BLaER1 treated with 17β-estradiol and CSF1 and Interleukin-3, amounts not matched to agents 10 nM and 100 nM (cell line): ENCODE data around the gene LOC128125822.
A peak's percentile ranks its signal among the peaks of the same experiment; 100 is the strongest.

Experiments used
- H3K27ac ChIP-seq, 11 experiments: shearing (Covaris generic); formaldehyde crosslinking; 2 replicates each; pipeline ENCODE4 v1.8.1; 2022
- H3K27me3 ChIP-seq, 11 experiments: shearing (Covaris generic); formaldehyde crosslinking; 2 replicates each; pipeline ENCODE4 v1.8.1; 2022
- H3K36me3 ChIP-seq, 11 experiments: shearing (Covaris generic); formaldehyde crosslinking; 2 replicates each; pipeline ENCODE4 v1.8.1; 2022
- H3K4me1 ChIP-seq, 10 experiments: shearing (Covaris generic); formaldehyde crosslinking; 2 replicates each; pipeline ENCODE4 v1.8.1; 2022
- H3K4me2 ChIP-seq, 11 experiments: shearing (Covaris generic); formaldehyde crosslinking; 2 replicates each; pipeline ENCODE4 v1.8.1; 2022
- H3K4me3 ChIP-seq, 10 experiments: shearing (Covaris generic); formaldehyde crosslinking; 2 replicates each; pipeline ENCODE4 v1.8.1; 2022
- H3K9ac ChIP-seq, 11 experiments: shearing (Covaris generic); formaldehyde crosslinking; 2 replicates each; pipeline ENCODE4 v1.8.1; 2022
- H3K9me3 ChIP-seq, 11 experiments: shearing (Covaris generic); formaldehyde crosslinking; replicated peaks in 1 of 11; 2 replicates each; pipeline ENCODE4 v1.8.1; 2022
- H4K20me1 ChIP-seq, 11 experiments: shearing (Covaris generic); formaldehyde crosslinking; 2 replicates each; pipeline ENCODE4 v1.8.1; 2022
- Cebpa-rat ChIP-seq, 11 experiments: shearing (Covaris generic); IDR thresholded peaks; 2 replicates each; pipeline ENCODE4 v1.8.1; 2022

LOC128125822 gene

DNA sequence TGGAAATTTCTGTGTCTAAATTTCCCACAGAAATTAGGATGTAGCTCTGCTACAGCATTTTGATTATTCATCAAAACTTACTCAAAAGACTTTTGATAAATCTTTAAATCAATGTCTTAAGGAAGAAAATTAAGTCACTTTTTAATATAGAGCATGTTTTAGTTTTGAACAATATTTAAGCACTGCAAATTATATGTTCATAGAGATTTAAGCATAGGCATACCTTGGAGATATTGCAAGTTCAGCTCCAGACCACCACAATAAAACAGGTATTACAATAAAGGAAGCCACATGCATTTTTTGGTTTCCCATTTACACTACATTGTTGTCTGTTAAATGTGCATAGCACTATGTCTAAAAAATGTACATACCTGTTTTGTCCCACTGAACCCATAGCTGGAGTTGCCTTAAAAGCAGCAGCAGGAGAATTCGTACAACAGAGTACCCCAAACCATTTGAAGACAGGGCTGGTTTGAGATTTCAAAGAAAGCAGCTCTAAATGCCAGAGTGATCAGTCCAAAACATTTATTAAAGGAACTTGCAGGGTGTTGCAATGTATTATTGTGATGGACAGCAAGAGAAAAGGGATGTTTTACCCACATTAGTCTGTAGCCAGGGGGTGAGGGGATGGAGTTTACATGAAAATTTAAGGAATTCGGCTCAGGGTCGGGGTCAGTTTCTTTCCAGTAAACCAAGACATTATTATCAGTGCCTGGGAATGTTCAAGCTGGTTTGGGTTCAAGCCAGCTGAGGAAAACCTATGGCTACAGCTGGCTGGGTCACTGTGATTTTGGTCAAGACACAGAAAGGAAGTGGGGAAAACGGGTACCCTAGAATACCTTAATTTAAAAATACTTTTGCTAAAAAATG is 6.3 kb upstream of the LOC128125822 start:
- TF ChIP-seq Cebpa-rat (IDR thresholded peaks at IDR 0.05): no peak
- no peak overlapping the region for H3K4me2 ChIP-seq

GRCh38 chr6:63567966-63568365 is 4.3 kb upstream of the LOC128125822 start:
- H3K27me3 ChIP-seq: no peaks in the 10 kb centered on the region
- H3K9ac ChIP-seq: no peak overlapping the region
- peaks cover 0 to 5% (median 0%) of the 10 kb centered on the region in 11 experiments; a peak in 4 of 22 replicates for H4K20me1 ChIP-seq
- peaks cover 6 to 16% (median 14%) of the 10 kb centered on the region in 10 experiments; a peak in 19 of 20 replicates for H3K4me1 ChIP-seq
- TF ChIP-seq Cebpa-rat (IDR thresholded peaks at IDR 0.05): no peak
- no peak overlapping the region for H3K4me3 ChIP-seq
- no peak overlapping the region for H3K27ac ChIP-seq
- no peak overlapping the region for H3K4me2 ChIP-seq
- no peaks in the 10 kb centered on the region for H3K36me3 ChIP-seq
- H3K9me3 ChIP-seq: peaks cover 0 to 19% (median 11%) of the 10 kb centered on the region in 11 experiments; a peak in 17 of 22 replicates

More for the DNA sequence above, 6.3 kb upstream of the LOC128125822 start:
- no peaks in the 10 kb centered on the region for H3K36me3 ChIP-seq
- no peak overlapping the region for H3K9ac ChIP-seq
- H4K20me1 ChIP-seq: no peaks in the 10 kb centered on the region
- no peaks in the 10 kb centered on the region for H3K27me3 ChIP-seq
- no peak overlapping the region for H3K27ac ChIP-seq
- H3K9me3 ChIP-seq: peaks cover 0 to 19% (median 11%) of the 10 kb centered on the region in 11 experiments; a peak in 17 of 22 replicates
- no peak overlapping the region for H3K4me3 ChIP-seq
- H3K4me1 ChIP-seq: peaks cover 0 to 7% (median 5%) of the 10 kb centered on the region in 10 experiments; a peak in 10 of 20 replicates

DNA sequence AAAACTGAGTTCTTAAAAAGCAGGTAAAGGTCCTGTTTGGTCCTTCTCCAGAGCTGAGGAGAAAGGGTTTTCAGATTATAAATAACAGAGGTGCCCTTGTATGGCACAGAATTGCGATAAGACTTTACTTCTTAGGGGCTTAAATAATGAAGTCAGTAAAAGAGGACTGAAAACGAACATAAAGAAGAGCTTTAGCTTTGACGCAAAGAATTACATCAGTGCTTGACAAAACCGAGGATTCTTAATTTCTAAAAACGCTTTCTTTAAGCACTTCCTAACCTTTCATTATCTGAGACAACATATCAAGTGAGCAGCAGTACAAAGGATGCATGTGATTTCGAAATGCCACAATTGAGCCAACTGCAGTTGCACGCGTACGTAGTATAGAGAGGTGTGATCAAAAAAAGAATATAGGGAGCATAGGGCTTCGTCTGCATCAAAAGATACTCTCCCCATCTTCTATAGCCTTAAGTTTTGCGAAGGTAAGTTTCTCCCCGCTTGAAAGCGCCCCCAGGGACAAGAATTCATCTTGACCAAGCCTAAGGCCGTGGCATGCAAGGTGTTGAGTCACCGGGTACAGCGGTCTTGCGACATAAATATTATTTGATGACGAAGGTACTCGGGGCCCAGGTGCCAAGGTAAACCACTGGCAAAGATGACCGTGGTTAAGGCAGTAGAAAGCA is 778 bp upstream of the LOC128125822 start:
- H3K4me3 ChIP-seq: peak overlapping the region; percentile 88 to 100 (median 98)
- H3K27me3 ChIP-seq: no peaks in the 10 kb centered on the region
- H3K9me3 ChIP-seq: peaks cover 0 to 16% (median 15%) of the 10 kb centered on the region in 11 experiments; a peak in 18 of 22 replicates
- TF ChIP-seq Cebpa-rat (IDR thresholded peaks at IDR 0.05): peak in 7 of 11 experiments; percentile 32 to 85 (median 60); a peak in 12 of 22 replicates
- H3K4me2 ChIP-seq: peak overlapping the region; percentile 72 to 95 (median 88)
- H3K36me3 ChIP-seq: peaks cover 4 to 16% (median 5%) of the 10 kb centered on the region in 11 experiments; a peak in 21 of 22 replicates
- peak overlapping the region; percentile 64 to 100 (median 99); a peak in 21 of 22 replicates for H3K27ac ChIP-seq
- peaks cover 9 to 30% (median 23%) of the 10 kb centered on the region in 10 experiments for H3K4me1 ChIP-seq
- peak overlapping the region; percentile 73 to 100 (median 100) for H3K9ac ChIP-seq
- peaks cover 18 to 40% (median 28%) of the 10 kb centered on the region in 11 experiments; a peak in 21 of 22 replicates for H4K20me1 ChIP-seq

GRCh38 chr6:63572747-63573075 is 431 bp downstream of the LOC128125822 start:
- H3K9me3 ChIP-seq: peaks cover 0 to 9% (median 4%) of the 10 kb centered on the region in 11 experiments; a peak in 16 of 22 replicates
- H3K27ac ChIP-seq: peak overlapping the region; percentile 98 to 100 (median 99)
- peaks cover 28 to 52% (median 40%) of the 10 kb centered on the region in 11 experiments; a peak in 21 of 22 replicates for H4K20me1 ChIP-seq
- peak overlapping the region; percentile 98 to 100 (median 100) for H3K9ac ChIP-seq
- no peak for TF ChIP-seq Cebpa-rat (IDR thresholded peaks at IDR 0.05)
- peak overlapping the region; percentile 88 to 100 (median 98) for H3K4me3 ChIP-seq
- H3K27me3 ChIP-seq: no peaks in the 10 kb centered on the region
- H3K36me3 ChIP-seq: peaks cover 16 to 28% (median 17%) of the 10 kb centered on the region in 11 experiments
- peaks cover 9 to 37% (median 24%) of the 10 kb centered on the region in 10 experiments for H3K4me1 ChIP-seq
- H3K4me2 ChIP-seq: peak overlapping the region; percentile 8 to 90 (median 83); a peak in 18 of 22 replicates

GRCh38 chr6:63573076-63573898 is 1.0 kb downstream of the LOC128125822 start:
- no peaks in the 10 kb centered on the region for H3K27me3 ChIP-seq
- peak overlapping the region; percentile 66 to 90 (median 83) for H3K4me2 ChIP-seq
- peak overlapping the region; percentile 98 to 100 (median 99) for H3K27ac ChIP-seq
- peaks cover 0 to 6% (median 0%) of the 10 kb centered on the region in 11 experiments; a peak in 7 of 22 replicates for H3K9me3 ChIP-seq
- H4K20me1 ChIP-seq: peaks cover 30 to 57% (median 46%) of the 10 kb centered on the region in 11 experiments; a peak in 21 of 22 replicates
- H3K9ac ChIP-seq: peak overlapping the region; percentile 98 to 100 (median 100)
- no peak for TF ChIP-seq Cebpa-rat (IDR thresholded peaks at IDR 0.05)
- H3K4me1 ChIP-seq: peaks cover 9 to 37% (median 24%) of the 10 kb centered on the region in 10 experiments
- H3K4me3 ChIP-seq: peak overlapping the region; percentile 88 to 100 (median 98)
- peaks cover 22 to 34% (median 23%) of the 10 kb centered on the region in 11 experiments for H3K36me3 ChIP-seq

- Histone ChIP-seq H3K36me3 (peaks cover 29 to 41% (median 30%) of the 10 kb centered on the region in 11 experiments), H3K27ac (peak overlapping the region; percentile 98 to 100 (median 99)), H3K27me3 (no peaks in the 10 kb centered on the region), H3K9me3 (peaks cover 0 to 6% (median 0%) of the 10 kb centered on the region in 11 experiments; a peak in 7 of 22 replicates), H3K4me1 (peaks cover 9 to 37% (median 24%) of the 10 kb centered on the region in 10 experiments), H3K9ac (peak overlapping the region; percentile 98 to 100 (median 100)), H4K20me1 (peaks cover 30 to 61% (median 53%) of the 10 kb centered on the region in 11 experiments; a peak in 21 of 22 replicates), H3K4me2 (peak overlapping the region; percentile 66 to 90 (median 83)), H3K4me3 (peak overlapping the region; percentile 88 to 100 (median 98))
- no peak for TF ChIP-seq Cebpa-rat (IDR thresholded peaks at IDR 0.05)
Observed at GRCh38 chr6:63573899-63574553, 1.7 kb downstream of the LOC128125822 start.

GRCh38 chr6:63574554-63574900 is 2.2 kb downstream of the LOC128125822 start:
- Histone ChIP-seq H4K20me1 (peaks cover 30 to 65% (median 57%) of the 10 kb centered on the region in 11 experiments; a peak in 21 of 22 replicates), H3K9me3 (peaks cover 0 to 6% (median 0%) of the 10 kb centered on the region in 11 experiments; a peak in 7 of 22 replicates), H3K4me3 (peak overlapping the region; percentile 88 to 100 (median 98)), H3K4me2 (peak overlapping the region; percentile 66 to 90 (median 83)), H3K4me1 (peaks cover 9 to 37% (median 24%) of the 10 kb centered on the region in 10 experiments), H3K36me3 (peaks cover 34 to 46% (median 35%) of the 10 kb centered on the region in 11 experiments), H3K27ac (peak overlapping the region; percentile 98 to 100 (median 99); a peak in 17 of 22 replicates), H3K27me3 (no peaks in the 10 kb centered on the region), H3K9ac (peak overlapping the region in 9 of 11 experiments; percentile 99 to 100 (median 100); a peak in 13 of 22 replicates)
- no peak for TF ChIP-seq Cebpa-rat (IDR thresholded peaks at IDR 0.05)
